Stimulated activated naive CD8-positive, alpha-beta T cell treated with anti-CD3 and anti-CD28 coated beads, Interleukin-15, amount 100 ng/mL, for 72 hours (primary cell): ENCODE data around the gene TAS2R41.

Source experiments
- ATAC-seq: fragments of 150-1000 bp; cut with Tn5 transposase; 2 replicates; pipeline ENCODE4 v1.10.0; 2021; ENCODE audit warnings: mild to moderate bottlenecking, moderate library complexity
- DNase-seq, 2 donors: peaks; one replicate each; pipeline ENCODE4 v3.0.0; 2021 to 2022
- H3K27ac Mint-ChIP-seq, 2 donors: one replicate each; pipeline ENCODE4 v1.8.0; 2022; ENCODE audit warnings: mild to moderate bottlenecking in 2 of 2, mixed read lengths in 2 of 2, moderate library complexity in 2 of 2
- H3K27me3 Mint-ChIP-seq: one replicate; pipeline ENCODE4 v1.8.0; 2022; ENCODE audit warnings: mixed read lengths
- H3K4me1 Mint-ChIP-seq: one replicate; pipeline ENCODE4 v1.8.0; 2022; ENCODE audit warnings: mild to moderate bottlenecking, mixed read lengths
- H3K4me3 Mint-ChIP-seq, 2 donors: one replicate each; pipeline ENCODE4 v1.8.0; 2022; ENCODE audit warnings: mild to moderate bottlenecking in 2 of 2, mixed read lengths in 2 of 2, moderate library complexity in 1 of 2
- H3K9me3 Mint-ChIP-seq, 2 donors: one replicate each; pipeline ENCODE4 v1.8.0; 2022; ENCODE audit warnings: mixed read lengths in 2 of 2

The TAS2R41 gene, protein sequence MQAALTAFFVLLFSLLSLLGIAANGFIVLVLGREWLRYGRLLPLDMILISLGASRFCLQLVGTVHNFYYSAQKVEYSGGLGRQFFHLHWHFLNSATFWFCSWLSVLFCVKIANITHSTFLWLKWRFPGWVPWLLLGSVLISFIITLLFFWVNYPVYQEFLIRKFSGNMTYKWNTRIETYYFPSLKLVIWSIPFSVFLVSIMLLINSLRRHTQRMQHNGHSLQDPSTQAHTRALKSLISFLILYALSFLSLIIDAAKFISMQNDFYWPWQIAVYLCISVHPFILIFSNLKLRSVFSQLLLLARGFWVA

GRCh38 chr7:143477501-143478150 lies at the start of gene TAS2R41:
Gene TAS2R41, plus strand, starts transcription at chr7:143477873. Its CDS starts 0 bp downstream, at chr7:143477873.
- Mint-ChIP-seq H3K27ac (peak within 1 kb of the TSS; percentile 4 to 43), H3K9me3 (peaks cover 6 to 9% of the 10 kb centered on the region in 2 donors), H3K27me3 (no peaks in the 10 kb centered on the region), H3K4me3 (no peak within 1 kb of the TSS), H3K4me1 (peaks cover 26% of the 10 kb centered on the region)
- no peak for ATAC-seq
- no peak for DNase-seq

DNA sequence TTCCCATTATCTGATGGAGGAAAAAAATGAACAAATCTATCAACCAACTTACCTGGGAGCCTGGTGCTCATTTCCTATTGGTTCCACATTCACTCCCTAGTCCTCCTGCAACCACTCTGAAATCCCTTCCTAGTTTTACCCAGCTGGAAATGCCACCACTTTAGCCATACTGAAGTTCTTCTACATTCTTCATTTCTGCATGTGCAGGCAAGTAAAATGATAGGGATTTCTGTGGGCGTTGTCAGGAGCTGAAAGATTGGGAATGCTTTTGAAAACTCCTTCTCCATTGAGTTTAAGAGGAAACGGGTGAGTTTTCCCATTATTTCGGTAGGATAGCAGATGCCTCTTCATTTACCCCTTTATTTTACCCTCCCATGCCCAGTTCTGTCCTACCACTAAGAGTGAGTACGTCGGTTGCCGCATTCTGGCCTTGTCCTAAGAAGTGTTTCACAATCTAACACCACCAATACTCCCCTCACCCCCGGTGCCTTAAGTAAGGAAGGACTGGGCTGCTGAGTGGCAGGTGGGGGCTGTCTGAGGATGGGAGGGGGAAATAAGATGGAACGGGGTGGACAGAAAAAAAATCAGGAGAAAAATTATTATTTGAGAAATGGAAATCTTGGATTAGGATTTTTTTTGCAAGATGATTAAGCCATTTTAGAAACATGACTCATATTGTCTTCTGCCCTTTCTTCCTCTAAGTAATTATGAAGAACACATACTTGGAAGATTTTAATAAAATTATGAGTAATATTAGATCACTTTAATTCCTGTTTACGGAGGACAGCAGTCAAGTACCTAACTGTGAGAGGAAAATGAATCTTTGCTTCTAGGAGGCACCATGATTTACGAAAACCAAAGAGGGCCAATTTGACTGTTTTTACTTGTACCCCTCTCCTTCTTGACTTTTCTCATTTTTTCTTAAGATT lies 47.6 kb upstream of the TAS2R41 start:
- Mint-ChIP-seq H3K27ac (peak overlapping the region in 1 of 2 donors; percentile 67), H3K4me1 (peaks cover 11% of the 10 kb centered on the region), H3K27me3 (no peaks in the 10 kb centered on the region), H3K4me3 (no peak overlapping the region), H3K9me3 (no peaks in the 10 kb centered on the region)
- ATAC-seq, result no peak
- no peak for DNase-seq

- H3K4me1 Mint-ChIP-seq, result peaks cover 12% of the 10 kb centered on the region
- no peaks in the 10 kb centered on the region for H3K27me3 Mint-ChIP-seq
- no peak overlapping the region for H3K4me3 Mint-ChIP-seq
- DNase-seq, result no peak
- no peak overlapping the region for H3K27ac Mint-ChIP-seq
- no peak for ATAC-seq
- no peaks in the 10 kb centered on the region for H3K9me3 Mint-ChIP-seq
Measured at GRCh38 chr7:143431109-143431508, 46.6 kb upstream of the TAS2R41 start.

GRCh38 chr7:143433759-143434158 lies 43.9 kb upstream of the TAS2R41 start:
- Mint-ChIP-seq H3K9me3 (no peaks in the 10 kb centered on the region), H3K4me1 (peaks cover 26% of the 10 kb centered on the region), H3K4me3 (no peak overlapping the region), H3K27me3 (no peaks in the 10 kb centered on the region), H3K27ac (no peak overlapping the region)
- DNase-seq, result no peak
- no peak for ATAC-seq

GRCh38 chr7:143434660-143435059 lies 43.0 kb upstream of the TAS2R41 start:
- H3K9me3 Mint-ChIP-seq, result no peaks in the 10 kb centered on the region
- no peaks in the 10 kb centered on the region for H3K27me3 Mint-ChIP-seq
- ATAC-seq (no peak), DNase-seq (no peak)
- H3K4me3 Mint-ChIP-seq, result no peak overlapping the region
- peaks cover 30% of the 10 kb centered on the region for H3K4me1 Mint-ChIP-seq
- H3K27ac Mint-ChIP-seq, result no peak overlapping the region

DNA sequence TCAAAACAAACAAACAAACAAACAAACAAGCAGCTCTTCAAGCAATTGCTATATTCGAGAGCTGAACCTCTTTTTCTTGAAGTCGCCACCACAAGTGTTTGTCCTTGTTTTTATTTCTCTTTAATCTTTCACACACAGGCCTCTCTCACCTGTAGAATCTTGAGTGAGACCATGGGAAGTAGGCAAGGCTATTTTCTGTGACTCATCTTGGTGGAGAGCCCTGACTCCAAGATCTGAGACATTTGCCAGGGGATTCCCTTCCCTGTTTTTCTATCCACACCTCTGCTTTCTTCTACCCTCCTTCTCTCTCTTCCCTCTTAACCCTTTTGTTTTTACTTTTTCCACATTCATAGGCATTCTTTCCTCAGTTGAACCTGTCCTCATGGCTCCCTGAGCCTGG lies 42.4 kb upstream of the TAS2R41 start:
- Mint-ChIP-seq H3K27ac (peak overlapping the region in 1 of 2 donors; percentile 79), H3K4me1 (peaks cover 34% of the 10 kb centered on the region), H3K27me3 (no peaks in the 10 kb centered on the region), H3K9me3 (no peaks in the 10 kb centered on the region), H3K4me3 (no peak overlapping the region)
- ATAC-seq (no peak), DNase-seq (no peak)

- ATAC-seq (no peak), DNase-seq (no peak)
- Mint-ChIP-seq H3K27ac (peak overlapping the region in 1 of 2 donors; percentile 95), H3K27me3 (no peaks in the 10 kb centered on the region), H3K4me3 (no peak overlapping the region), H3K4me1 (peaks cover 34% of the 10 kb centered on the region), H3K9me3 (no peaks in the 10 kb centered on the region)
Measured at GRCh38 chr7:143436325-143436946, 41.2 kb upstream of the TAS2R41 start.

GRCh38 chr7:143437578-143437977 lies 40.1 kb upstream of the TAS2R41 start:
- Mint-ChIP-seq H3K27ac (peak overlapping the region; percentile 86 to 95), H3K4me3 (peak overlapping the region; percentile 17 to 43), H3K27me3 (no peaks in the 10 kb centered on the region), H3K4me1 (peaks cover 34% of the 10 kb centered on the region), H3K9me3 (no peaks in the 10 kb centered on the region)
- DNase-seq (no peak), ATAC-seq (peak; percentile 62)

DNA sequence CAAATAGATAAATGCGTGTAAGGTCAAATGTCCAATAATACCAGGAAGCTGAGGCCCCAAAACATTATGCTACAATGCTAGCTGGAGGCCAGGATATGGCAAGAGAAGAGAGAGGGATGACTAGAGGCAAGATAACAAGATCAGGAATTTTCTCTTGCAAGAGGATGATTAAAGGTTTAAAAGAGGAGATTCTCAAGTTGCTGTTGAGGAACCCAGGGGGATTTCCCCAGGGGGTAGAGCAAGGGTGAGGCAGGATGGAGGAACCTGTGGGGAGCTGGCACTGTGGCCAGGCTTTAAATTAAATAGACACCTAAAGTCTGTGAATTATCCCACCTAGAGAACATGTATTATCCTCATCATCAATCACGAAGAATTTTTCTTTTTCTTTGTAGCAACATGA lies 37.8 kb upstream of the TAS2R41 start:
- no peak for ATAC-seq
- H3K27me3 Mint-ChIP-seq, result no peaks in the 10 kb centered on the region
- no peak for DNase-seq
- no peak overlapping the region for H3K4me3 Mint-ChIP-seq
- H3K4me1 Mint-ChIP-seq, result peaks cover 34% of the 10 kb centered on the region
- no peak overlapping the region for H3K27ac Mint-ChIP-seq
- no peaks in the 10 kb centered on the region for H3K9me3 Mint-ChIP-seq

GRCh38 chr7:143443153-143443552 lies 34.5 kb upstream of the TAS2R41 start, which contains the start of gene TAS2R60:
Gene TAS2R60, plus strand, starts transcription at chr7:143443453. Its CDS starts 0 bp downstream, at chr7:143443453.
- ATAC-seq, result no peak
- Mint-ChIP-seq H3K27me3 (no peaks in the 10 kb centered on the region), H3K9me3 (no peaks in the 10 kb centered on the region), H3K4me1 (peaks cover 12% of the 10 kb centered on the region), H3K27ac (no peak within 1 kb of the TSS), H3K4me3 (no peak within 1 kb of the TSS)
- no peak for DNase-seq

- ATAC-seq (no peak), DNase-seq (no peak)
- H3K27ac Mint-ChIP-seq, result no peak overlapping the region
- no peaks in the 10 kb centered on the region for H3K27me3 Mint-ChIP-seq
- peaks cover 6% of the 10 kb centered on the region for H3K4me1 Mint-ChIP-seq
- H3K4me3 Mint-ChIP-seq, result no peak overlapping the region
- no peaks in the 10 kb centered on the region for H3K9me3 Mint-ChIP-seq
Measured at GRCh38 chr7:143444063-143444782, 33.5 kb upstream of the TAS2R41 start.

GRCh38 chr7:143444785-143445184 lies 32.9 kb upstream of the TAS2R41 start:
- H3K4me1 Mint-ChIP-seq, result peaks cover 2% of the 10 kb centered on the region
- no peak overlapping the region for H3K27ac Mint-ChIP-seq
- DNase-seq (no peak), ATAC-seq (no peak)
- H3K27me3 Mint-ChIP-seq, result no peaks in the 10 kb centered on the region
- no peak overlapping the region for H3K4me3 Mint-ChIP-seq
- H3K9me3 Mint-ChIP-seq, result no peaks in the 10 kb centered on the region

GRCh38 chr7:143447466-143447865 lies 30.2 kb upstream of the TAS2R41 start:
- Mint-ChIP-seq H3K27me3 (no peaks in the 10 kb centered on the region), H3K4me1 (peaks cover 3% of the 10 kb centered on the region), H3K9me3 (no peaks in the 10 kb centered on the region), H3K27ac (no peak overlapping the region), H3K4me3 (no peak overlapping the region)
- no peak for ATAC-seq
- no peak for DNase-seq

GRCh38 chr7:143448429-143448828 lies 29.2 kb upstream of the TAS2R41 start:
- no peak for DNase-seq
- Mint-ChIP-seq H3K4me3 (no peak overlapping the region), H3K4me1 (peaks cover 12% of the 10 kb centered on the region), H3K9me3 (no peaks in the 10 kb centered on the region), H3K27me3 (no peaks in the 10 kb centered on the region), H3K27ac (no peak overlapping the region)
- no peak for ATAC-seq

DNA sequence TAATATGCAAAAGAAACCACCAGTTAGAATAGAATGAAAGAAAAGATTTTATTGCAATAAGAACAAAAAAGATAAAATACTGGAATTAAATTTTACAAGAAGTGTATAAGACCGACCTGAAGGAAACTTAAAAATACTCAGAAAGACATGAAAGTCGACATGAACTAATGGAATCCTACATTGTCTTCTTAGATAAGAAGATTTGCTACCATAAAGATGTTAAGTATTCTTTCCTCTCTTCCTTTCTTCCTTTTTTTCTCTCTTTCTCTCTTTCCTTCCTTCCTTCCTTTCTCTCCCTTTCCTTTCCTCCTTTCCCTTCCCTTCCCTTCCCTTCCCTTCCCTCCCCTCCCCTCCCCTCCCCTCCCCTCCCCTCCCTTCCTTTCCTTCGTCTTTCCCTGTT lies 27.9 kb upstream of the TAS2R41 start:
- no peaks in the 10 kb centered on the region for H3K27me3 Mint-ChIP-seq
- DNase-seq (no peak), ATAC-seq (no peak)
- H3K4me3 Mint-ChIP-seq, result no peak overlapping the region
- H3K9me3 Mint-ChIP-seq, result no peaks in the 10 kb centered on the region
- peaks cover 12% of the 10 kb centered on the region for H3K4me1 Mint-ChIP-seq
- H3K27ac Mint-ChIP-seq, result no peak overlapping the region
